Activated CD8-positive, alpha-beta memory T cell treated with anti-CD3 and anti-CD28 coated beads, Interleukin-2, amount 50 U/mL, for 24 hours (primary cell): ENCODE data around the gene NR3C2.

Source experiments
- DNase-seq: peaks from one replicate; pipeline ENCODE4 v3.0.0-alpha.2; 2020; ENCODE audit errors: extremely low read depth

Gene NR3C2

GRCh38 chr4:148056879-148057278 lies 385.3 kb downstream of the NR3C2 start:
- peak; percentile 57 for DNase-seq

GRCh38 chr4:148055844-148056243 lies 386.4 kb downstream of the NR3C2 start:
- no peak for DNase-seq

- DNase-seq = no peak
Observed at GRCh38 chr4:148054275-148054674, 387.9 kb downstream of the NR3C2 start.

- DNase-seq = no peak
Observed at GRCh38 chr4:148053298-148054003, 388.8 kb downstream of the NR3C2 start.

GRCh38 chr4:148052448-148052847 lies 389.8 kb downstream of the NR3C2 start:
- no peak for DNase-seq

- no peak for DNase-seq
Observed at GRCh38 chr4:148051403-148051802, 390.8 kb downstream of the NR3C2 start.

- DNase-seq = no peak
Observed at GRCh38 chr4:148048598-148048997, 393.6 kb downstream of the NR3C2 start.

- no peak for DNase-seq
Observed at GRCh38 chr4:148044912-148045352, 397.3 kb downstream of the NR3C2 start.

- DNase-seq = no peak
Observed at GRCh38 chr4:148044089-148044911, 397.9 kb downstream of the NR3C2 start.

- DNase-seq = no peak
Observed at GRCh38 chr4:148041606-148042329, 400.4 kb downstream of the NR3C2 start.

GRCh38 chr4:148034813-148035212 lies 407.4 kb downstream of the NR3C2 start:
- DNase-seq = no peak

GRCh38 chr4:148030193-148030873 lies 411.9 kb downstream of the NR3C2 start:
- no peak for DNase-seq

GRCh38 chr4:148029781-148030180 lies 412.4 kb downstream of the NR3C2 start:
- no peak for DNase-seq
